HG03103 (cell line): ENCODE results near the gene IKZF1.

Experiments used
- ATAC-seq: cut with Tn5 transposase; IDR thresholded peaks from one replicate; pipeline ENCODE4 v1.9.1; 2021; ENCODE audit warnings: low read depth; ENCODE audit not compliant: unreplicated experiment

The IKZF1 gene

GRCh38 chr7:50282813-50283605, 21.5 kb upstream of the IKZF1 start:
- no peak for ATAC-seq

- no peak for ATAC-seq
Measured at GRCh38 chr7:50283731-50284130, 20.8 kb upstream of the IKZF1 start.

GRCh38 chr7:50284296-50284695, 20.2 kb upstream of the IKZF1 start:
- no peak for ATAC-seq

- no peak for ATAC-seq
Measured at GRCh38 chr7:50285269-50285668, 19.2 kb upstream of the IKZF1 start.

- no peak for ATAC-seq
Measured at GRCh38 chr7:50287129-50287528, 17.4 kb upstream of the IKZF1 start.

- no peak for ATAC-seq
Measured at GRCh38 chr7:50292165-50292757, 12.3 kb upstream of the IKZF1 start.

GRCh38 chr7:50292763-50293162, 11.8 kb upstream of the IKZF1 start:
- no peak for ATAC-seq

GRCh38 chr7:50293509-50294179, 10.9 kb upstream of the IKZF1 start:
- peak; percentile 72 for ATAC-seq

- ATAC-seq: no peak
Measured at GRCh38 chr7:50295133-50295532, 9.4 kb upstream of the IKZF1 start.

GRCh38 chr7:50296799-50297198, 7.7 kb upstream of the IKZF1 start:
- ATAC-seq: no peak

GRCh38 chr7:50298811-50299562, 5.5 kb upstream of the IKZF1 start:
- no peak for ATAC-seq

- no peak for ATAC-seq
Measured at GRCh38 chr7:50300336-50300735, 4.2 kb upstream of the IKZF1 start.

- no peak for ATAC-seq
Measured at GRCh38 chr7:50302486-50303334, 1.8 kb upstream of the IKZF1 start.

GRCh38 chr7:50303335-50304128, 984 bp upstream of the IKZF1 start:
- peak; percentile 19 for ATAC-seq

GRCh38 chr7:50304911-50305582, 531 bp downstream of the IKZF1 start:
- no peak for ATAC-seq

- no peak for ATAC-seq
Measured at GRCh38 chr7:50305583-50306493, 1.3 kb downstream of the IKZF1 start.

GRCh38 chr7:50306494-50307367, 2.2 kb downstream of the IKZF1 start:
- no peak for ATAC-seq
